PFSK-1 (cell line): ENCODE results near the gene SLC17A5.

Source experiments
- POLR2AphosphoS5 ChIP-seq: IDR thresholded peaks from 2 replicates; pipeline ENCODE4 v1.6.1; 2012; ENCODE audit warnings: low read depth, mild to moderate bottlenecking, control low read depth, low read length, moderate library complexity
- REST ChIP-seq, 2 experiments: IDR thresholded peaks; 2 replicates each; pipeline versions ENCODE4 v1.6.1 to v1.8.0; 2011 to 2012; ENCODE audit warnings: low read depth in 2 of 2, low read length in 2 of 2, control low read depth in 1 of 2, inconsistent platforms in 1 of 2, mild to moderate bottlenecking in 1 of 2, moderate library complexity in 1 of 2; ENCODE audit not compliant: insufficient read depth in 1 of 2
- SIN3A ChIP-seq: IDR thresholded peaks from 2 replicates; pipeline ENCODE4 v1.6.1; 2012; ENCODE audit warnings: mild to moderate bottlenecking, low read length, moderate library complexity, borderline replicate concordance; ENCODE audit not compliant: insufficient read depth

- no peak for TF ChIP-seq REST (IDR thresholded peaks at IDR 0.05; ENCODE audit: insufficient read depth in 1 of 2, low read depth in 2 of 2, low read length in 2 of 2)
- no peak for TF ChIP-seq POLR2AphosphoS5
- TF ChIP-seq SIN3A, result no peak
Observed at GRCh38 chr6:73610444-73611275, 43.1 kb downstream of the SLC17A5 start.
